GM13976 (cell line): ENCODE results near the gene USP2.

Experiments
- DNase-seq: peaks from one replicate; pipeline ENCODE4 v3.0.0; 2012; ENCODE audit warnings: low spot score
- in situ Hi-C: fragments of 300-500 bp; cut with MboI; formaldehyde crosslinking; loops from one replicate; pipeline ENCODE4 v1.12.0; 2022; ENCODE audit warnings: low sequenced_read_pairs, mixed read lengths, inconsistent platforms; ENCODE audit not compliant: unreplicated experiment
- TF ChIP-seq, protein P1 (sequence below): IDR thresholded peaks from 2 replicates; pipeline ENCODE4 v1.5.1; 2012; ENCODE audit warnings: borderline replicate concordance, mild to moderate bottlenecking; ENCODE audit not compliant: insufficient read depth; ENCODE audit errors: extremely low read depth, missing control alignments, control extremely low read depth

Gene USP2

DNA sequence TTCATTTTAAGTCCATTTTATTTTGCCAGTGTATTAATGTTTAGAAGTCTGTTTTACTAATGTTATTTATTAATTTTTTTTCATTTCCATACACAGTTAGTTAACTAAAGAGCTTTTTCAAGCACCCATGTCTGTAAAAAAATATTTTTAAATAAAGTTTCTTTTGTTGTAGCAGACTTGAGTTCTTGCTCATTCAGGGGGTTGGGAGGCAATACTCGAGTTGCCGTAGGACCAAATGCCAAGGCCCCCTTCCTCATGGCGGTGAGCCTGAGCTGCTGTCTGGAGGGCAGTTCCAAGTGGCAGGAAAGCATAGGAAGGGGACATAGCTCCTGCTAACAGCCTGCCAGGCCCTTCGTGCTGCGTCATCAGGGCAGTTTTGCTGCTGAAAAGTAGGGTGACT, 73.5 kb downstream of the USP2 start:
- TF ChIP-seq, protein P1, sequence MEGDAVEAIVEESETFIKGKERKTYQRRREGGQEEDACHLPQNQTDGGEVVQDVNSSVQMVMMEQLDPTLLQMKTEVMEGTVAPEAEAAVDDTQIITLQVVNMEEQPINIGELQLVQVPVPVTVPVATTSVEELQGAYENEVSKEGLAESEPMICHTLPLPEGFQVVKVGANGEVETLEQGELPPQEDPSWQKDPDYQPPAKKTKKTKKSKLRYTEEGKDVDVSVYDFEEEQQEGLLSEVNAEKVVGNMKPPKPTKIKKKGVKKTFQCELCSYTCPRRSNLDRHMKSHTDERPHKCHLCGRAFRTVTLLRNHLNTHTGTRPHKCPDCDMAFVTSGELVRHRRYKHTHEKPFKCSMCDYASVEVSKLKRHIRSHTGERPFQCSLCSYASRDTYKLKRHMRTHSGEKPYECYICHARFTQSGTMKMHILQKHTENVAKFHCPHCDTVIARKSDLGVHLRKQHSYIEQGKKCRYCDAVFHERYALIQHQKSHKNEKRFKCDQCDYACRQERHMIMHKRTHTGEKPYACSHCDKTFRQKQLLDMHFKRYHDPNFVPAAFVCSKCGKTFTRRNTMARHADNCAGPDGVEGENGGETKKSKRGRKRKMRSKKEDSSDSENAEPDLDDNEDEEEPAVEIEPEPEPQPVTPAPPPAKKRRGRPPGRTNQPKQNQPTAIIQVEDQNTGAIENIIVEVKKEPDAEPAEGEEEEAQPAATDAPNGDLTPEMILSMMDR: no peak
- no peak for DNase-seq
- in situ Hi-C loops: no loop called here

DNA sequence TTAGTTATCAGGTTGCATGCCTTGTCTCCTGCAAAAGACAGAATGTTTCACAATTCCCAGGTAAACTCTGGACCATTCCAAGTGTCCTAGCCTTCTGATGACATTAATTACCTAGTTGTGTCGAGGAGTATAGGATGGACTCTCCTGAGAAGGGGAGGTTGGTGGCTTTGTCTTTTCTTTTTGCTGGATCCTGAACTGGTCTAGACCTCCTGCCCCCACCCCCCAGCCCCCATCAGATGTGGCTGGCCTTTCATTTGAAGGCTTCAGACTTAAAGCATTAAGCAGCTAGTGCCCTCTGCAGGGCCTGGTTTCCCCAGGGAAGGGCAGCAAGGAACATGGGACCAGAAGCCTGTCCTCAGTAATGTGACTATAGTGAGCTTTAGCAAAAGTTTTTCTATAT, 74.3 kb downstream of the USP2 start:
- TF ChIP-seq, protein P1: no peak
- in situ Hi-C loops: no loop called here
- DNase-seq: no peak

DNA sequence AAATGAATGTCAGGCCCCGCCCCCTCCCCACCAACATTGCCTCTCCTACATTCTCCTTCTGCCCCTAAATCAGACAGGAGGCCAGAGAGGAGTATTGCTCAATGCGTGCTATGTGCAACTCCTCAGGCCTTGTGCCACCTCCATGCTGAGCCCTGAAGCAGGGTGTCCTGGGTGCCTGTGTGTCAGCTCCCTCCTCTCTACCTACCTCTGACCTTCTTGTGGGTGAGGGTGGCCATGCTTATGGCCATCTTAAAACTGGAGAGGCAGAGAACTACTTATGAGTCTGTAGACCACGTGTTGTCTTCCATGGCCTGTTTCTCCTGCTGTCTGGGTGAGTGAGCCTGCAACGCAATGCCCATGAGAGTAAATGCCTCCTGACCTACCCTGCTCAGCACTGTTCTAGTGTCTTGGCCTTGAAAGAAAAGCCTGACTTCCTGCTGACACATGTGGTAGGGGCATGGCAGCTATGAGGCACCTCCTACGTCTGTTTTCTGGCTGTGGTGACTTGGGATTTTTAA, 75.1 kb downstream of the USP2 start:
- in situ Hi-C loops: no loop called here
- TF ChIP-seq, protein P1: no peak
- DNase-seq: no peak

DNA sequence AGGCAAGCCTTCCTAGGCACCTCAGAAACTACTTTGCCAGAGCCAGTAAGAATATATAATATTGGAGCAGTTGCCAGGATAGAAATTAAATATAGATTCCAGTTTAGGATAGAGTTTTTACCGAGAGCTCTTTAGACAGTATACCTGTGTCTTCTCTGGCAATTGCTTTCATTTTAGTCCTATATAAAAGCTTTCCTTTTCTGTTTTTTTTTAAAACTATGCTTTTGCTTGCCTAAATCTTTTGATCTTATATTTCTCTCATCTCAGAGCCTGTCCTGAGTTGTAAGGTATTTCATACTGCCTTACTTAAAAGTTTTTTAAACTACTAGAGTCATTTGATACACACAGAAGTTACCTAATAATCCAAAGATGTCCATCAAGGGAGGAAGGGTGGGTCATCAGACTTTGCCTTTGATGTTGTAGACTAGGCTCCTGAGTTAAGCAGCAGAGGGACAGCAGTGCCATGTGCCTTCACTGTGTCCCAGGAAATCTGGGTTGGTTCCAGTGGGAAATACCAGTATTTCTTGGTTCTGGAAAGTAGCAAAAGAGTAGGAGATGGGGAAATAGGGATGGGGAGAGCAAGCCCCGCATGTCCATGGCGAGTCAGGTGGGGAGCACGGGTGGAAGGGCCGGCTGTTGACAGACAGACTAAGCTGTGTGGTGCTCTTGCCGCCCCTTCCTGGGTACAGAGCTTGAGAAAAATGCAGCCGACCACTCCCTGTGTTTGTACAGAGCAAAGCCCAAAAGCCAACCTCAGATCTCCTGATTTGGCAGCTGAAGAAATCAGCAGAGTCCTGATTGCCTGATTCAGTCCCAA, 75.7 kb downstream of the USP2 start:
- DNase-seq: no peak
- in situ Hi-C loops: no loop called here
- TF ChIP-seq, protein P1: no peak
